Measurements from ENCODE around the gene SLC35G2.

The SLC35G2 gene

DNA sequence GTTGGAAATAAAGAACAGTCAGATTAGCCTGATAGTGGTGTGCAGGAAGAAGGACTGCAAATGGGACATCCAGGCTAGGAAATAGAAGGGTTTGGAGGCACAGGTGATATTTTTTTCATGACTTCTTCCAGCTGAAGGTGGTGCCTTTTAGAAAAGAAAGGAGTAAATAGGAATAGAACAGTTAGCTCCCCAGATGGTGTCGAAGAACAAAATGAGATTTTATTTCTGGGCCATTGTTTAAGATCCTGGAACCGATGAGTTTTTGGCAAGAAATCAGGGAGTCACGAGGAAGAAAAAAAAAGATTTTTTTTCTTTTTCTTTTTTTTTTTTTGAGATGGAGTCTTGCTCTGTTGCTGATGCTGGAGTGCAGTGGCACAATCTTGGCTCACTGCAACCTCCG, 33.3 kb downstream of the SLC35G2 start:
- no peak overlapping the region for H3K27ac ChIP-seq (replicated peaks)

DNA sequence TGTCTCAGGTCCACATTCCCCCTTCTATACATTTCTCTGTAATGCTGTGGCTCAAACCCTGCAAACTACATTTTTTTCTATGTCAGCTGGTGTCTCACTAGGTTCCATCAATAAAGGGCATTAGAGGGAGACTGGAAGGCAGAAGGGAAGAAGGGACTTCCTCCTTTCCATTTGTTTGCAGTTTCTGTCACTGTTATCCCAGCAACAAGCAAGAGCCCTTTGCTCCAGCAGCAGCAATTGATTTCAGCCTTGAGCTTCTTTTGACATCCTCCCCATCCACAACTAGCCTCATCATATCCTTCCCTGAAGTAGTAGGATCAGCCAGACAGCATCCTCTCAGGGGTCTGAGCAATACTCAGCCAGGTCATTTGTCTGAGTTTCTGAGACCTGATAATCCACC, 37.7 kb downstream of the SLC35G2 start:
- DNase-seq (ENCODE audit: low read depth in 1 of 2, low spot score in 1 of 2) = peak in 1 of 2 experiments; percentile 20
- Histone ChIP-seq H3K27ac (replicated peaks) (no peak overlapping the region), H3K27me3 (ENCODE audit: insufficient read depth, poor library complexity, severe bottlenecking) (no peaks in the 10 kb centered on the region), H3K4me3 (replicated peaks; ENCODE audit: insufficient read depth, low read length) (no peak overlapping the region)
- TF ChIP-seq SPI1 (IDR thresholded peaks at IDR 0.05; ENCODE audit: borderline replicate concordance, low read depth) = peak; percentile 80
- TF ChIP-seq CTCF (IDR thresholded peaks at IDR 0.05; ENCODE audit: insufficient read depth, low read length) = no peak

More for the DNA sequence above, 33.3 kb downstream of the SLC35G2 start:
- Histone ChIP-seq H3K4me3 (replicated peaks; ENCODE audit: insufficient read depth, low read length) (no peak overlapping the region), H3K27me3 (ENCODE audit: insufficient read depth, poor library complexity, severe bottlenecking) (no peaks in the 10 kb centered on the region)
- no peak for DNase-seq (ENCODE audit: low read depth in 1 of 2, low spot score in 1 of 2)
- TF ChIP-seq POLR2AphosphoS5 (IDR thresholded peaks at IDR 0.05; ENCODE audit: low read depth) = no peak
- TF ChIP-seq SPI1 (IDR thresholded peaks at IDR 0.05; ENCODE audit: borderline replicate concordance, low read depth) = no peak
- no peak for TF ChIP-seq CTCF (IDR thresholded peaks at IDR 0.05; ENCODE audit: insufficient read depth, low read length)
- TF ChIP-seq GABPA (IDR thresholded peaks at IDR 0.05; ENCODE audit: low read depth) = no peak
- TF ChIP-seq, protein P1, sequence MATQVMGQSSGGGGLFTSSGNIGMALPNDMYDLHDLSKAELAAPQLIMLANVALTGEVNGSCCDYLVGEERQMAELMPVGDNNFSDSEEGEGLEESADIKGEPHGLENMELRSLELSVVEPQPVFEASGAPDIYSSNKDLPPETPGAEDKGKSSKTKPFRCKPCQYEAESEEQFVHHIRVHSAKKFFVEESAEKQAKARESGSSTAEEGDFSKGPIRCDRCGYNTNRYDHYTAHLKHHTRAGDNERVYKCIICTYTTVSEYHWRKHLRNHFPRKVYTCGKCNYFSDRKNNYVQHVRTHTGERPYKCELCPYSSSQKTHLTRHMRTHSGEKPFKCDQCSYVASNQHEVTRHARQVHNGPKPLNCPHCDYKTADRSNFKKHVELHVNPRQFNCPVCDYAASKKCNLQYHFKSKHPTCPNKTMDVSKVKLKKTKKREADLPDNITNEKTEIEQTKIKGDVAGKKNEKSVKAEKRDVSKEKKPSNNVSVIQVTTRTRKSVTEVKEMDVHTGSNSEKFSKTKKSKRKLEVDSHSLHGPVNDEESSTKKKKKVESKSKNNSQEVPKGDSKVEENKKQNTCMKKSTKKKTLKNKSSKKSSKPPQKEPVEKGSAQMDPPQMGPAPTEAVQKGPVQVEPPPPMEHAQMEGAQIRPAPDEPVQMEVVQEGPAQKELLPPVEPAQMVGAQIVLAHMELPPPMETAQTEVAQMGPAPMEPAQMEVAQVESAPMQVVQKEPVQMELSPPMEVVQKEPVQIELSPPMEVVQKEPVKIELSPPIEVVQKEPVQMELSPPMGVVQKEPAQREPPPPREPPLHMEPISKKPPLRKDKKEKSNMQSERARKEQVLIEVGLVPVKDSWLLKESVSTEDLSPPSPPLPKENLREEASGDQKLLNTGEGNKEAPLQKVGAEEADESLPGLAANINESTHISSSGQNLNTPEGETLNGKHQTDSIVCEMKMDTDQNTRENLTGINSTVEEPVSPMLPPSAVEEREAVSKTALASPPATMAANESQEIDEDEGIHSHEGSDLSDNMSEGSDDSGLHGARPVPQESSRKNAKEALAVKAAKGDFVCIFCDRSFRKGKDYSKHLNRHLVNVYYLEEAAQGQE (IDR thresholded peaks at IDR 0.05; ENCODE audit: insufficient replicate concordance, low read depth) = no peak

GRCh38 chr3:136858381-136858780, 39.5 kb downstream of the SLC35G2 start:
- peak in 1 of 2 experiments; percentile 20 for DNase-seq (ENCODE audit: low read depth in 1 of 2, low spot score in 1 of 2)
- no peak overlapping the region for H3K27ac ChIP-seq (replicated peaks)
- no peak for TF ChIP-seq POLR2AphosphoS5 (IDR thresholded peaks at IDR 0.05; ENCODE audit: low read depth)
- peak; percentile 41; the same call in 1 of the 2 replicates for TF ChIP-seq SPI1 (IDR thresholded peaks at IDR 0.05; ENCODE audit: borderline replicate concordance, low read depth)
- no peaks in the 10 kb centered on the region for H3K27me3 ChIP-seq (ENCODE audit: insufficient read depth, poor library complexity, severe bottlenecking)
- no peak overlapping the region for H3K4me3 ChIP-seq (replicated peaks; ENCODE audit: insufficient read depth, low read length)

DNA sequence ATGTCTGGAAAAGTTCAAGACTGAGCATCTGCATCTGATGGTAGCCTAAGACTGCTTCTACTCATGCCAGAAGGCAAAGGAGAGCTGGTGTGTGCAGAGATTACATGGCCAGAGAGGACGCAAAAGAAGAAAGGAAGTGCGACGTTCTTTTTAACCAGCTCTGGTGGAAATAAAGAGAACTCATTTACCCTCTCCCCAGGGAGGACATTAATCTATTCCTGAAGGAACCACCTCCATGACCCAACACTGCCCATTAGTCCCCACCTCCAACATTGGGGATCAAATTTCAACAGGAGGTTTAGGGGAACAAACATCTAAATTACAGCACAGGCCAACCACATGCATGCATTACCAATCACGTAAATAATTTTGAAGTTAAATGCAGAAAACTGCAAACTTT, 41.6 kb downstream of the SLC35G2 start:
- Histone ChIP-seq H3K27me3 (ENCODE audit: insufficient read depth, poor library complexity, severe bottlenecking) (no peaks in the 10 kb centered on the region), H3K27ac (replicated peaks) (no peak overlapping the region), H3K4me3 (replicated peaks; ENCODE audit: insufficient read depth, low read length) (no peak overlapping the region)
- DNase-seq (ENCODE audit: low read depth in 1 of 2, low spot score in 1 of 2) = no peak
- TF ChIP-seq CTCF (IDR thresholded peaks at IDR 0.05; ENCODE audit: insufficient read depth, low read length) (no peak), SPI1 (IDR thresholded peaks at IDR 0.05; ENCODE audit: borderline replicate concordance, low read depth) (no peak)

DNA sequence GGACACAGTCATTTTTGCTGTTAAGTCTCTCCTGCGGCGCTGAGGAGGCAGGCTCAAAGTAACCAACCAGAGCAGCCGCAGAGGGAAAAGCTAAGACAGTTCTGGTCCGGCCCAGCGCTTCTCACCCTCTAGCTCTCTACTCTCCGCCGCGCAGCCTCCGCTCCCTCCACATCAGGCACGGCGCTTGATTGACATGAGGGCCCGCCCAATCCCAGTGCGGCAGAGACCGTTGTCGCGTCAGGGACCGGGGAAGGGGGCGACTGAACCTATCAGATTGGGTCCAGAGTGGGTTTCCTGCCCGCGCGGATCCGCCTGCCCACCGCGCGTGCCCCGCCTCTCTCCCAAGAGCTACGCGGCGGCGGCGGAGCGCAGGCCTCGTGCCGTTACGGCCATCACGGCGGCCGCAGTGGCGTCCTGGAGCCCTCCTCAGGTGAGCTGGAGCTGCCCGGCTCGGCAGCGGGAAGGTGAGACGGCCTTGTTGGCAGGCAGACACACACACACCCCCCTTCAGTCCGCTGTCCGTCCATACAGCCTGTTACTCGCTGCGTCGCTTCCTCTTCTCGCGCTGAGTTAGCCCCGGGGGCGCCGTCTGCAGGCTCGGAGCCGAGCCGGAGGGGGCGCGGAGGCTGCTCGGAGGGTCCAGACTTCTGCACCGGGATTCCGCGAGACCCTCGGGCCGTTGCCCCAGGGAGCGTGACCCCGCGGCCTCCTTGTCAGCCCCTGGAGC, 43.1 kb downstream of the SLC35G2 start, which contains the start of gene NCK1:
TSS of gene NCK1 (plus strand) at position 319 of the 727 bp plus-strand sequence. CDS start 65,794 bp downstream, outside the sequence.
- Histone ChIP-seq H3K27me3 (ENCODE audit: insufficient read depth, poor library complexity, severe bottlenecking) (no peaks in the 10 kb centered on the region), H3K27ac (replicated peaks) (peak within 1 kb of the TSS; percentile 88), H3K4me3 (replicated peaks; ENCODE audit: insufficient read depth, low read length) (peak within 1 kb of the TSS; percentile 90)
- peak; percentile 81 to 98 for DNase-seq (ENCODE audit: low read depth in 1 of 2, low spot score in 1 of 2)
- TF ChIP-seq GABPA (IDR thresholded peaks at IDR 0.05; ENCODE audit: low read depth) = no peak
- TF ChIP-seq CTCF (IDR thresholded peaks at IDR 0.05; ENCODE audit: insufficient read depth, low read length) = no peak
- TF ChIP-seq, protein P1 (IDR thresholded peaks at IDR 0.05; ENCODE audit: insufficient replicate concordance, low read depth) = no peak
- TF ChIP-seq SPI1 (IDR thresholded peaks at IDR 0.05; ENCODE audit: borderline replicate concordance, low read depth) = peak; percentile 39; the same call in 1 of the 2 replicates
- TF ChIP-seq POLR2AphosphoS5 (IDR thresholded peaks at IDR 0.05; ENCODE audit: low read depth) = peak; percentile 89
